Fibroblast of mammary gland (primary cell): ENCODE results near the gene LRRTM4.

Source experiments
- DNase-seq: peaks from one replicate; pipeline ENCODE4 v3.0.0-alpha.2; 2010; ENCODE audit warnings: low read depth
- H3K4me3 ChIP-seq: 2 replicates; pipeline ENCODE4 v1.5.1; 2011; ENCODE audit warnings: low read depth, mild to moderate bottlenecking, low read length, moderate library complexity; ENCODE audit not compliant: control insufficient read depth
- CTCF ChIP-seq: conservative IDR thresholded peaks from 2 replicates; pipeline ENCODE4 v1.5.1; 2011; ENCODE audit warnings: low read depth, low read length, inconsistent platforms; ENCODE audit not compliant: control insufficient read depth, insufficient read depth

Gene LRRTM4

GRCh38 chr2:76759634-76760366 is 762.4 kb downstream of the LRRTM4 start:
- DNase-seq: no peak
- TF ChIP-seq CTCF: no peak
- H3K4me3 ChIP-seq: no peak overlapping the region

- no peak overlapping the region for H3K4me3 ChIP-seq
- no peak for TF ChIP-seq CTCF
- no peak for DNase-seq
Observed at GRCh38 chr2:76752506-76752905, 769.7 kb downstream of the LRRTM4 start.

DNA sequence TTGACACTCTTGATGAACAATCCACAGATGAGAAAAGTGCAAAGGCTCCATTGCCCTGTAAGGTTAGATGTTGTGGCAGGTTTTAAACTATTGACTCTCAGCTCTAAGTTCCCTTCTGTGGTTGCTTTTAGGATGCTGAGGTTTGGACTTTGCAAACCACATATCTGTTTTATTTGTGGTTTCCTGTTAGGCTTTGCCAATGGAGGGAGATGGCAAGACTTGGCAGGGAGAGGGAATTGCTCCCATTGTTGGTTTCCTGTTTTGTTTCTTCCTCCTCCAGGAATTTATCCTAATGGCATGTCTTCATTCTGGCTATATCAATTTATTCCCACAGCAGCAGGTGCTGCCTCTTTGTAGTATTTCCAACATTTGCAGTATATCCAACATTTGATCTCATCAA is 772.3 kb downstream of the LRRTM4 start:
- no peak for TF ChIP-seq CTCF
- no peak for DNase-seq
- no peak overlapping the region for H3K4me3 ChIP-seq

DNA sequence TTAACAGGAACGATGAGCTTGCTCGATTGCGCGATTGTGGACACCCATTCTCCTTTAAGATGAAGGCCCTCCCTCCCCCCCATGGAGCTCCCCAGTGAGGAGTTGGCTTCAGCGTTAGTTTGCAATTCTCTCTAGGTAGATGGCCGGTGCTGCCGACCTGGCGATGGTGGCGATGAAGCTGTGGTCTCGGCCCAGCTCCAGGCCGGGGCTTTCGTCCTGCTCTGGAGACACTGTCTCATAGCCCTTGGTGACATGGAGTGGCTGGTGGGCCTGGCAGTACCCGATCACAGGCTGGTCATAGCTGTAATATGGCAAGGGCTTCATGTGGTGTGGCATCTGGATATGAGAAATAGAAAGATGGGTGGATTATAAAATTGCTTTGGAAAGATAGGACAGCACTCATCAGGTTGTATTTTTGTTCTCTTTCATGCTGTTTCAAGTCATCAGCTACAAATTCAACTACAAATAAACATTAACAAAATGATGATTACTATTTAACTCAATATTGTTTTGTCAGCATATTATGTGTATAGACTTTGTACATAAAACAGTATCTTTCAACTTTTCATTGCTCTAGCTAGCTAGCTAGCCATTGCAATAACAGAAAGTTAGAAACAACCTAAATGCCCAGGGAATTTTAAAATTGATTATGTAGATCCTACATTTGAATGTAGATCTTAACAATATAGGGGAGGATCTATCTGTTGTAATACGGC is 773.4 kb downstream of the LRRTM4 start:
- TF ChIP-seq CTCF: no peak
- no peak for DNase-seq

GRCh38 chr2:76745605-76746004 is 776.6 kb downstream of the LRRTM4 start:
- TF ChIP-seq CTCF: no peak
- DNase-seq: no peak
- no peak overlapping the region for H3K4me3 ChIP-seq

More for the DNA sequence above, 773.4 kb downstream of the LRRTM4 start:
- H3K4me3 ChIP-seq: no peak overlapping the region

- no peak for TF ChIP-seq CTCF
- H3K4me3 ChIP-seq: no peak overlapping the region
- no peak for DNase-seq
Observed at GRCh38 chr2:76737607-76738006, 784.6 kb downstream of the LRRTM4 start.

DNA sequence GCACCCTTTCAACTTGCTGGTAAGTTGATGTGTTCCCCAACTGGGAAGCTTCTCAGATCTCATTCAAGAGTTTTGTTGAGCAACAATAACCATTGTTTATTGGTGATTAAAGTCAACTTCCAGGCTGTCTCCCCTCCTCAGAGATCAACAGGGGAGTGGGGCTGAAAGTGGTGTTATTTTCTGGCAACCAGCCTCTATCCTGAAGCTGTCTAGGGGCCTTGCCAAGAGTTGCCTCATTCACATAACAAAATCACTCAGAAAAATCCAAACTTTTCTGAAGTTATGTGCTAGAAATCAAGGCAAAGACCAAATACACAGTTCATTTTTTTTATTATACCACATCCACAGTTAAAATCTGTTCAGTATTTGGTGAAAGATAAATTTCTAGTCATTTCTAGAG is 788.4 kb downstream of the LRRTM4 start:
- no peak for TF ChIP-seq CTCF
- no peak overlapping the region for H3K4me3 ChIP-seq
- DNase-seq: no peak
